Stimulated activated CD4-positive, alpha-beta T cell treated with anti-CD3 and anti-CD28 coated beads, Interleukin-4, amount 100 ng/mL, for 4 hours (primary cell): ENCODE results near the gene PITPNB.

ENCODE experiments used
- DNase-seq, 2 experiments: peaks; one replicate each; pipeline ENCODE4 v3.0.0-alpha.2; 2020

Gene PITPNB

GRCh38 chr22:27919222-27919941, at the start of gene PITPNB:
Gene PITPNB (minus strand): TSS chr22:27919256. CDS start chr22:27919191, 65 bp downstream.
- DNase-seq, result peak; percentile 98 to 99

DNA sequence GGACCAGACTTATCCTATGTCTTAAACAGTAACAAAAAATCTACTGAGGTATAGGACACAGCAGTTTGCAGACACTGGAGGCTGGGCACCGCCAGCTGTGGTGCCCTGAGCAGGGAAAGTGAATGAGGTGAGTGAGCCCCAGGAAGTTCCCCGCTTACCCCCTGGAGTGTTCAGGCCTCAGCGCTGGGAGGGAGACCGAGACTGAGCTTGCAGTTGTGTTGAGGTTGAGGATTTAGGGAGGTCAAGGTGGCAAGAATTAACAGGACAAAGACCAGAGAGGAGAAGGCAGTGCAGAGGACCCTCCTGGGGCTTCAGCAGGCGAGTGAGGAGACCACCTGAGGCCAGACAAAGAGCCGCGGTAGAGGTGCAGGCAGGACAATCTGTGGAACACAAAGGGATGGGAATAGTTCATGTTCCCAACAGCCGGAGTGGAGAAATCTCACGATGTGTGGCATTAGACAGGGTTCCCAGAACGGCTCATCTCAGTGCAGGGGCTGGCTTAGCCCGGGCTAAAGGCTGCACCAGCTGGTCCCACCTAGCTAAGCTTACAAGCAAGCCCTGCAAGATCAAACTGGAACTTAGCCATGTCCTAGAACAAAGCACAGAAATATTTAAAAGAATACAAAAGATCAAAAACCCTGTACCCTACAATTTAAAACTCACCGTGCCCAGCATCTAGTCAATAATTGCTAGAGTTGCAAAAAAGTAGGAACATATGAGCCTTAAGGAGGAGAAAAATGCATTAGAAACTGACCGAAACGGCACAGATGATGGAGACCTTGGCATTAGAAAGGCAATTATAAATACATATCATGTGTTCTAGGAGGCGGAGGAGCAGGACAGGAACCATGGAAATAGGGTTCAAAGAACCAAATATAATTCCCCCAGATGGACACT, 47.4 kb upstream of the PITPNB start:
- DNase-seq, result no peak

DNA sequence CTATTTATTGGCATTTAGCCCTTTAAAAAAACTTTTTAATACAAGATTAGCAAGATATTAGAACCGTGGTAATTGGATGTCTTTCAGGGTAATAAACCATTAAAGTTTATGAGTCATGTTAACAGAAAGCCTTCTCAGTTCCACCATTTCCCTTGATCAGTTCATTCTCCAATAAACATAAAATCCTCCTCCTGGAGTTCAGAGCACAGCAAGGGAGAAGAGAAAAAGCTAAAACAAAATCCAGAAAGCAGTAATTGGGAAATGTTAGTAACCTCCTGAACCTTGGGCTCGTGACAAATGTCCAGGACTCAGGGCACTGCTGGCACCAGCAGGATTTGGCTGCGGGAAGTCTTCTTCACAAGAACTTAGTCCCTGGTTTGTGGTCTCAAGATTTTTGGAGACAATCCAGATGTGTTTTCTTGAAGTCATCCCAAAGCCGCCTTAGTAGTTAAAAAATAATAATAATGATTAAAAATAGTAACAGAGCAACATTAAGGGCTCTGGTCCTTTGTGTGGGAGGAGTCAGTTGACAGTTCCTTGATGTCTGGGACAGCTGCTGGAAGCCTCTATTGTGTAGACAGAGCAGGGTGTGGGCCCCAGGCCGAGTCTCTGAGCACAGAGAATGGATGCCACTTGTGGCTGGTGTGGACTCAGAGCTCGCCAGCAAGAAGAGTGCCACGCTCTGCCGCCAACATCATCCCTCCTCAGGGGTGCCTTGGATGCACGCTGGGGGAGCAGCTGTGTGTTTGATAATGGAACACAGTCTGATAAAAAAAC, 43.4 kb upstream of the PITPNB start:
- no peak for DNase-seq

DNA sequence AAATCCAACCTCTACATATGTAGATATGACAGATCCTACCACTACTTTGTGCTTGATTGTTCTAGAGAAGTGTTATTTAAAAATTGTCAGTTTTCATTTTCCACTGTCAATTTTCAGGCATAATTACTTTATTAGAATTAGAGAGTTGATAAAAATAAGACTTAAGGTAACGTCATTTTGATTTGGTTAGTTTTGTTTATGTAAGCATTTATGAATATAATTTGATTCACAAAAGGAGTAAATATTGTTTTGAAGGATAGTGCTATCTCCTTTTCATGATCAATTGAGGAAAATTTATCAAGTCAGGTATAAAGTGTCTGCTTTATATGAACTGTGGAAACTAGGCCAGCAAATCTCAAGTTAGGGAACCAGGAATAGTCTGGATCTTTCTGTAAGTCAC, 42.6 kb upstream of the PITPNB start:
- no peak for DNase-seq

- DNase-seq, result no peak
These were observed 42.1 kb upstream of the PITPNB start for GRCh38 chr22:27961182-27961581.

DNA sequence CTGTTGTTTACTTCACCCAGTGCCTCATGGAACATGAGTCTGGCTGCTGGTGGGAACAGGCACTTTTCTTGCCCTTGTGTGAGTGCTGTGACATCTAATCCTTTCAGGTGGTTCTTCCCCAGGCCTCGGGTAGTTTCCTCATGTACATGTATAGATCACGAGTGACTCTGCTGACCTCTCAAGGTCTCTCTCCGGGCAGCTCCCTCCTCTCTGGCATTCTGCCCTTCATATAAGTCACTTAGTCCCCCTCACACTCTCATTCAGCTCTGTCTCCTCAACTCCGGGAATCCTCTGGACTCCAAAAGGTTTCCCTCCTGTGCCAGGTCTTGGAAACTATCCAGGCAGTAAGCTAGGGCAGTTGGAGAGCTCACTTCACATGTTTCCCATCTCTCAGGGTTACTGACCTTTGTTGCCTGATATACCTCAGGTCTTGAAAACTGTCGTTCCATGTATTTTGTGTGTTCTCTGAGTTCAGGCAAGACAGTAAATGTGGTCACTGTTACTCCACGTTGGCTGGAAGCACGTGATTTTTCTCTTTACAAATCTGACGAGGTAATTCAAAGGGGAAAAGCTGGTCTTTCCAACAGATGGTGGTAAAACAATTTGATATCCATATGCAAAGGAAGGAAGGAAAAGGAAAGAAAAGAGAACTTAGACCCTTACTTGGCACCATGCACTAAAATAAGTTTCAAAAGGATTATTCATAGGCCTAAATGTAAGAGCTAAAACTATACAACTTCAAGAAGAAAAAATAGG, 40.5 kb upstream of the PITPNB start:
- no peak for DNase-seq

- DNase-seq, result no peak
These were observed 33.7 kb upstream of the PITPNB start for GRCh38 chr22:27952779-27953178.

DNA sequence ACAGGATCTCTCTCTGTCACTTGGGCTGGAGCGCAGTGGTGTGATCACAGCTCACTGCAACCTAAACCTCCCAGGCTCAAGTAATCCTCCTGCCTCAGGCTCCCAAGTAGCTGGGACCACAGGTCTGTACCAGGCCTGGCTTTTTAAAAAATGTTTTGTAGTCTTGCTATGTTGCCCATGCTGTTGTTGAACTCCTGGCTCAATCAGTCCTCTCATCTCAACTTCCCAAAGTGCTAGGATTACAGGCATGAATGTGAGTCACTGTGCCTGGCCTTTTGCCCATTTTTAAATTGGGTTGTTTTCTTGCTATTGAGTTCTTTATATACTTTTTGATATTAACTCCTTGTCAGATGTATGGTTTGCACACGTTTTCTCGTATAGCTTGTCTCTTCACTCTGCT, 33.0 kb upstream of the PITPNB start:
- DNase-seq, result no peak

DNA sequence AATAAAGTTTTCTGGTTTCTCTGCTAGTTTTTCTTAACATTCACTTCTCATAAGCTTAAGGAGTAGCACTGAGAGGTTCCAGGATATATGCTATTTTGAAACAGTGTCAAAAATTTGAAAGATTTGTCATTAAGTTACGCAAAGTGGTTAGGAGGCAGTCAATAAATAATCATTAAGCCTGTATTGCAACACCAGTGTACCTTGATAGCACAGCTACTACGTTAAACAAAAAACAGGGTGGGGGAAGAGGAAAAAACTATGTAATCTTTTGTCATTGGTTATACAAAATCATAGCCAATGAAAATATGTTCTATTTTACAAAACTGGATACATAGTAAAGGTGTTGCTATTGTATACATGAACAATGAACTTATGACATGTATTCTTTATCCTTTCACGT, 30.4 kb upstream of the PITPNB start:
- DNase-seq, result no peak

GRCh38 chr22:27948569-27948968, 29.5 kb upstream of the PITPNB start:
- DNase-seq, result no peak

DNA sequence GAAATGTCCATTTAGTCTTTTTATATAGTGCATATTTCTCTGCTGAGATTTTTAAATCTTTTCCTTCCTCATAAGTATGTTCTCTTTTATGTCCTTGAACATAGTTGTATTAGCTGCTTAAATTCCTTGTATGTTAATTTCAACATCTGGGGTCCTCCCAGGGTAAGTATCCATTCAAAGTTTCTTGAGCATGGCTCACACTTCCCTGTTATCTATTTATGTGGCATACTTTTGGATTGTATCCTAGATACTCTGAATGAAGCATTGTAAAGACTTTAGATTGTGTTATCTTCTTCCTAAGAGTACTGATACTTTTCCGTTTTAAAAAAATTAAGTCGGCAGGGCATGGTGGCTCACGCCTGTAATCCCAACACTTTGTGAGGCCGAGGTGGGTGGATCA, 28.4 kb upstream of the PITPNB start:
- DNase-seq, result no peak

DNA sequence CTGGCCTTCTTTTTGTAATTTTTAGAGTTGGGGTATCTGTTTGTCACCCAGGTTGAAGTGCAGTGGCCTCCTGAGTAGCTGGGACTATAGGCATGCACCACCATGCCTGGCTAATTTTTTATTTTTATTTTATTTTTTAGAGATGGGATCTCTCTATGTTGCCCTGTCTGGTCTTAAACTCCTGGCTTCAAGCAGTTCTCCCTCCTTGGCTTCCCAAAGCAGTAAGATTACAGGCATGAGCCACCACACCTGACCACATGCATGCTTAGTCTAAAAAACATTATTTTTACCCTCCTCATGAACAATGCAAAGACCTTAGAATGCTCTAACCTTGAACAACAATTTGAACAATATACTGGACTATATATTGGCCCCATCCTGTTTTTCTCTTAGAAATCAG, 22.1 kb upstream of the PITPNB start:
- DNase-seq, result no peak

- no peak for DNase-seq
These were observed 18.4 kb upstream of the PITPNB start for GRCh38 chr22:27937453-27937852.

- no peak for DNase-seq
These were observed 16.8 kb upstream of the PITPNB start for GRCh38 chr22:27935897-27936296.

DNA sequence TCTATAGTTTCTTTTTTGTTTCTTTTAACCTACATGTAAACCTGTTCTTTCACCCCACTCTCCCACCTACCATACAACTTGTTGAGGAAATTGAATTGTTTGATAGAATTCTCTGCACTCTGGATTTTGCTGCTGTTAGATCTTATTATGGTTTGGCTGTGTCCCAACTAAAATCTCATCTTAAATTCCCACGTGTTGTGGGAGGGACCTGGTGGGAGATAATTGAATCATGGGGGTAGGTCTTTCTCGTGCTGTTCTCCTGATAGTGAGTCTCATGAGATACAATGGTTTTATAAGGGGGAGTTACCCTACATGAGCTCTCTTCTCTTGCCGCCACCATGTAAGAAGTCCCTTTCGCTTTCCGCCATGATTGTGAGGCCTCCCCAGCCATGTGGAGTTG, 15.0 kb upstream of the PITPNB start:
- no peak for DNase-seq

- no peak for DNase-seq
These were observed 14.3 kb upstream of the PITPNB start for GRCh38 chr22:27933186-27933983.

DNA sequence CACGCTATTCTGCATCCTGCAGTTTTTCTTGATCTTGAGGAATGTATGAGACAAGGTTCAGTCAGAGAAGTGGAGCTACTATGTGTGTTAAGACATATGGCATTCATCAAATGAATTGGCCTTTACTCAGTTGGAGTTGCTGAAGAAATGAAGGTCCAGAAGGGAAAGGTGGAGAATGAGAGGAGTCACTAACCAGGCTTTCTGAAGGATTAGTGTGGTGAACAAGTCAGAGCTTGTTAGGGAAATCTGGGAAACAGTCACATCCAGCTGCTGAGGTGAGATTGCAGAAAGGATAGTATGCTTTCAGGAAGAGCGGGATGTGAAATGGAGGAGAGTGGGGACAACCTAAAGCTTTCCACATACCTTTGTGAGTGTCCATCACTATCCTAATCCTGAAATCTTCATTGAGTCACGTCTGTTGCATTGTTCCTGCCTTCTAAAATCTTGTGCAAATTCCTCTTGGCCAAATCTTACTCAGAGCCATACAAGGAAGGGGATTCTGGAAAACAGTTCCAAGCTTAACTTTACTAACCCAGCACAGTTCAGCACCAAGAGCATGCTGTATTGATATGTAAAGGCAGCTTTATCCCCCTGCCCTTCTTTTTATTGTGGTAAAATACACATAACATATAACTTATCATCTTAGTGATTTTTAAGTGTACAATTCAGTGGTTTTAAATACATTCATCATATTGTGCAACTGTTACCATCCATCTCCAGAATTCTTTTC, 11.4 kb upstream of the PITPNB start:
- DNase-seq, result no peak

- DNase-seq, result no peak
These were observed 8.6 kb upstream of the PITPNB start for GRCh38 chr22:27927608-27928007.

DNA sequence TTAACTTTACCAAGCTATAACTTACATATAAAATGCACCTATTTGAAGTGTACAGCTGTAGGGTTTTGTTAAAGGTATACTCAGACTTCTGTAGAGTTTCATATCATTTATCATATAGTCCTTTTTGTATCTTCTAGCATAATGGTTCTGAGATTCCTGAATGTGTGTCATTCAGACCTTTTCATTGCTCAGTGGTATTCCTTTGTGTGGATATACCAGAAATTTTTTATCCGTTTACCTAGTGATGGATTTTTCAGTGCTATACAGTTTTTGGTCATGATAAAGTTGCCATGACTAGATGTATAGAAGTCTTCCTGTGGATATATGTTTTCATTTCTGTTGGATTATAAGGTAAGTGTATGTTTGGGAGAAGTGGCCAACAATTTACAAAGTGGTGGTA, 6.3 kb upstream of the PITPNB start:
- DNase-seq, result no peak

DNA sequence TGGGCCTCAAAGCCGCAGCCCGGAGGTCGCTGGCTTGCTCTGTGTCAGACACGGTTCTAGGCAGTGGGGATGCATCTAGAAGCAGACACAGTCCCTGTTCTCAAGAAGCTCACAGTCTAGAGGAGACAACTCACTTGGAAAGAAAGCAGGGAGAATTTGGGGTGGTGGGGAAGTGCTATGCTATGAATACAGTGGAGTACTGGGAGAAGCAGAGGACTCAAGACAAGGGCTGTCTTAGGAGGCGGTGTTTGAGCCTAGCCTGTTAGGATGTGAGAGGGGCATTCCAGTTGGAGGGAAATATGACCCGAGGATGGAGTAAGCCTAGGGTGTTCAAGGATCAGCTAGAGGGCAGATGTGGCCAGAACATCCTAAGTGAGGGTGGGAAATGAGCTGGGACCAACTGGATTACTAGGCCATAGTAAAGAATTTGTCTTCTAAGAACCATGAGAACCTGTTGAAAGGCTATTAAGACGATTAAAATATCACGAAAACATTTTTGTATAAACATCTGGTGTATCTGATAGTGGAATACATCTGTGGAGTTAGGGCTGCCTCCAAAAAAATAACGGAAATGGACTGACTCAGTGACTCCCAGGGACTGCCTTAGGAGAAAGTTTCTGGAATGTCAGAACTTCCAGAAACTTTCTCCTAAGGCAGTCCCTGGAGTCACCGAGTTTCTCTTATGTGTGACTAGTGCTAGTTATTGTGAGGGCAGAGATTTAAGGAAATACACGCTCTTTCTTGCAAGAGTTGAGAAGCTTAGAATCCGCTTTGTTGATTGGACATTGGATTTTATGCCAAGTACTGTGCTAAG, 1.1 kb upstream of the PITPNB start:
- DNase-seq, result no peak
